Stimulated activated CD8-positive, alpha-beta memory T cell treated with anti-CD3 and anti-CD28 coated beads, Interleukin-2, amount 100 ng/mL, for 1 hour (primary cell): ENCODE results near the gene PHLPP2.
"Not testable (repeated sequence)": the region's sequence is repeated elsewhere in the genome, so short reads cannot be mapped to it uniquely, and the experiment has no call there.

Experiments
- DNase-seq, 2 donors: peaks; one replicate each; pipeline ENCODE4 v3.0.0-alpha.2; 2020; ENCODE audit warnings: low read depth in 2 of 2

PHLPP2 gene

GRCh38 chr16:71625113-71625850 is 99.2 kb downstream of the PHLPP2 start:
- no peak for DNase-seq

DNA sequence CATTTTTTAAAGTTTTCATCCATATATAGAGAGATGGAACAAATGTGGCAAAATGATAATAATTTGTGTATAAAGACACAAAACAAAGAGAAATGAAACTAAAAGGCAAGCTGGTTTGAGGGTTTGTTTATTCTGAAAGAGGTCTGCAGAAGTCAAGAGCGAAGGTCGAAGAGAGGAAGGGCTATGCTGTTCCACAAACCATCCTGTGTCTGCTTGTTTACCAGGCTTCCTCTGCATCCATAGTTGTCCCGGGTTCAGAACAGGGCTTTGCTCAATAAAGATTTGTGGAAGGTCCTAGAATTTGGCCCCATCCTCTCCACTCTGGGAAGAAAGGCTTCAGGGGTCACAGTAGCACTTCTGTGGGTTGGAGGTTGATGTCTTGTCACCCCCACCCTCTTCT is 100.9 kb downstream of the PHLPP2 start:
- no peak for DNase-seq

DNA sequence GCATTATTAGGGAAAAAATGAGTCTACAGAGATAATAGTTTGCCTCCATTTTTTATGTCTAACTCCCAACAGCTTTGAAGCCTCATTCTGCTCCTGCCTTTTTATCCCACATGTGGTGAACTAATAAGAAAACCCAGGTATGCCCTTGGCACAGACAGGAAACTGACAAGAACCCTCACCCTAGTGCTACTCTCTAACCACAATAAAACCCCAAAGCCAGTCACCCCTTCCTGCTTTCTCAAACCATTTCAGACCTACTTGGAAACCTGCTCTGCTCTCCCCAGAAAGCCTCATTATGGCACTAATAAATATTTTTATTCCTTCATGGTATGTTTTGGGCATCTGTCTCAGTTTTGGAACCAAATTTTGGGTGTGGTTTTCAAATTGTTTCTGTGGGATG is 102.4 kb downstream of the PHLPP2 start:
- no peak for DNase-seq

DNA sequence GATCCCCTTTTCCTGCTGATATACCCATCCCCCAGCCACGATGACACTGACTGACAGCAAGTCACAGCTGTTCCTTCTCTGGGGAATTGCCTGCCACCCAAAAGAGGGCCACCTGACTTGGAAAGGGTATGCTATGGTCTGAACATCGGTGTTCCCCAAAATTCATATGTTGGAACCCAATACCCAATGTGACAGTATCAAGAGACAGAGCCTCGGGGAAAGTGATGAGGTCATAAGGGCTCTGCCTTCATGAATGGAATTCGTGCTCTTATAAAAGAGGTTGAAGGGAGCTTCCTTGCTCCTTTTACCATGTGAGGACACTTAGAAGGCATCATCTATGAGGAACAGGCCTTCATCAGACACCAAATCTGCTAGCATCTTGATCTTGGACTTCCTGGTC is 106.1 kb downstream of the PHLPP2 start:
- no peak for DNase-seq

DNA sequence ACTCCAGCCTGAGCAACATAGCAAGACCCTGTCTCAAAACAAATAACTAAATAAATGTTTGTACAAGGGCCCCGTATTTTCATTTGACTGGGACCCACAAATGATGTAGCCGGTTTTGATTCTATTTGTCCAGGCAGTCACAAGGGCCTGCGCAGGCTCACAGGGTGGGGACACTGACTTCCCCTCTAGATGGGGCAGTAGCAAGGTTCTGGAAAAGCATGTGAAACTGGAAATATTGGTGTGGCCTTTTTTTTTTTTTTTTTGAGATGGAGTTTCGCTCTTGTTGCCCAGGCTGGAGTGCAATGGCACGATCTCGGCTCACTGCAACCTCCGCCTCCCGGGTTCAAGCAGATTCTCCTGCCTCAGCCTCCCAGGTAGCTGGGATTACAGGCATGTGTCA is 109.5 kb downstream of the PHLPP2 start:
- DNase-seq, result not testable (repeated sequence)

DNA sequence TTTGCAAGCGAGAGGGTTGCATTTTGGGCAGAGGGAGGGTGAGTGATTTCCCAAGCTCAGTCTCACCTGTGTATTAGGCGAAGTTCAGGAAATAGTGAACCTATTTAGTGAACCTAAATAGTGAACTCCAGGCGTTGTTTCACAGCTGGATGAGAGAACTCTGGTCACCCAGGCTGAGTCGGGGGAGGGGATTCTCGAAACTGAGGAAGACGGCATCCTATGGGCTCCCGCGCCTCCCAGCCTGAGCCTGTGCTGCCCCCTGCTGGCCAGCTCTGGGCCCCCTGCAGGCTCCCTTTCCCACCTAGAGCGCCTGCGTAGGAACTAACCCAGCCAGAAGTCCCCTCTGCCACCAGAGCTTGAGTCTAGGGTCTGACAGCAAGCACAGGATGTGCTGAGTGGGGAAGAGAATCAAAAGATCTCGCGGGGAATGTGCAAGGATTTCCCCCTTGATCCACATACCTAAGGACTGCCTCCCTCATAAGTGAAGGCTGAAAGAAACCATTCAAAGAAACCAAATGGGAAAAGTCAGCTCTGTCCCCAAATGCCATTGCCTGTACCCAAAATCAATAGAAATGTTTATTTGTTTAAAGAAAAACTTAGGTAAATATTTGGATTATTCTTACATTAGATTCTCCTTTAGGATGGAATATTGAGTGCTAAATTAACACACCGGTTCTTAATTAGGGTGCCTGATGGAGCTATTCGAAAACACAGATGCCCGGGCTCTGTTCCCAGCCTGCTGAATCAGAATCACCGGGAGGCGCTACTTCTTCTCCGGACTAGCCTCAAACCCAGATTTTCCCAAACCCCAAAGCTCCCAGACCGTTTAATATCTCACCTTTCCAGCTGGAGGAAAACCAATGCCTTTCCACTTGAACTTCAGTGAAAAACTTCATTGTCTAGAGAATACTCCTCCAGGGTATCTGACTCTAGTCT is 113.3 kb downstream of the PHLPP2 start:
- DNase-seq, result peak; percentile 54 to 56

GRCh38 chr16:71610447-71610846 is 114.1 kb downstream of the PHLPP2 start:
- DNase-seq, result no peak

DNA sequence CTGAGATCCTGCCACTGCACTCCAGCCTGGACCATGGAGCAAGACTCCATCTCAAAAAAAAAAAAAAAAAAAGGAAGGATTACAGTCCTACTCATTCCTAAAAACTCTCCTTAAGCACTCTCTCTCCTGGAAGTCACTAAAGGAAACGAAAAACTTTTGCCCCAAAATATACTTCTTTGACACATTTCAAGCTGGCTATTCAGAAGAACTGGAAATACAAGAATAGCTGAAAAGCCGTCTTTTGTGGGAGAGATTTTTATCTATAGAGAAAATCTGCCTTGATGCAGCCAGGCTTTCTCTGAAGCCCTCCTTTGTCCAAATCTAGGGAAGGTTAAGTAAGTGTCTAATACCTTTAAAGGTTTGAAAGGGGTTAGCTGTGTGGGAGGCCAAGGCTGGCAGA is 115.4 kb downstream of the PHLPP2 start:
- DNase-seq, result no peak

- no peak for DNase-seq
Measured at GRCh38 chr16:71600822-71601221, 123.7 kb downstream of the PHLPP2 start.

DNA sequence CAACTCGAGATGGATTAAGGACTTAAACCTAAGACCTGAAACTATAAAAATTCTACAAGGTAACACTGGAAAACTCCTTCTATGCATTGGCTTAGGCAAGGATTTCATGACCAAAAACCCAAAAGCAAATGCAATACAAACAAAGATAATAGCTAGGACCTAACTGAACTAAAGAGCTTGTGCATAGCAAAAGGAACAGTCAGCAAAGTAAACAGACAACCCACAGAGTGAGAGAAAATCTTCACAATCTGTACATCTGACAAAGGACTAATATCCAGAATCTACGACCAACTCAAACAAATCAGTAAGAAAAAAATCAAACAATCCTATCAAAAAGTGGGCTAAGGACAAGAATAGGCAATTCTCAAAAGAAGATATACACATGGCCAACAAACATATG is 126.1 kb downstream of the PHLPP2 start:
- not testable (repeated sequence) for DNase-seq

- not testable (repeated sequence) for DNase-seq
Measured at GRCh38 chr16:71595340-71595826, 129.1 kb downstream of the PHLPP2 start.
